ENCODE measurements around the gene MIEF2.
A peak's percentile ranks its signal among the peaks of the same experiment; 100 is the strongest.
"Not testable (repeated sequence)": the region's sequence is repeated elsewhere in the genome, so short reads cannot be mapped to it uniquely, and the experiment has no call there.

The MIEF2 gene

DNA sequence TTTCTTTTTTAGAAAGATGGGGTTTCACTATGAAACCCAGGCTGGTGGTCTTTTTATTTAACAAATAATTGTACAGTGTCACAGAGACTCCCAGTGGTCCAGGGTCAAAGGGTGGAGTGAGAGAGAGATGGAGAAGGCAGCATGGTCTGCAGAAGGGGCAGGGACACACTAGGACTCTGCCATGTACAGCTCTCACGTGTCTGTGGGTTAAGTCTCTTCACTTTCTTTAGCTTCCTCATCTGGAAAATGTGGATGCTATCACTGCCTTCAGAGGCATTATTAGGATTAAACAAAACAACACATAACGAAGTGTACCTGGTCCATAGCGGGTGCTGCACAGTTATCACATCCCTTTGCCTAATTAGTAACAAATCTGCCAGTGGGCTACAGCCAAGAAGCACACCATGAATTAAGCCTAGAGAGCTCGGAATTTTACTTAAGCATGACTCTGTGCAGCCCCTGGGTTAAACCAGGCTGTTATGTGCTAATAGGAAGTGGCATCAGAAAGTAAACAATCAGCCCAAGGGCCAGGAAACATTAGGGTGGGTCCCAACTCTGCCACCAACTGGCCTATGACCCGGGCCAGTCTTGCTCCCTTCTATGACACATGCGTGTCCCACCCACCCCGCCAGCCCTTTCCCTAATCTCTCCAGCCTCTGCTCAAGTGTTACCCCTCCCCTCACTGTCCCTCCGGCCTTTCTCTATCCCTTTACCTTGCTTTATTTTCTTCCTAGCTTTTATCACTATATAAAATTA lies 40.4 kb downstream of the MIEF2 start:
- no peak for DNase-seq

DNA sequence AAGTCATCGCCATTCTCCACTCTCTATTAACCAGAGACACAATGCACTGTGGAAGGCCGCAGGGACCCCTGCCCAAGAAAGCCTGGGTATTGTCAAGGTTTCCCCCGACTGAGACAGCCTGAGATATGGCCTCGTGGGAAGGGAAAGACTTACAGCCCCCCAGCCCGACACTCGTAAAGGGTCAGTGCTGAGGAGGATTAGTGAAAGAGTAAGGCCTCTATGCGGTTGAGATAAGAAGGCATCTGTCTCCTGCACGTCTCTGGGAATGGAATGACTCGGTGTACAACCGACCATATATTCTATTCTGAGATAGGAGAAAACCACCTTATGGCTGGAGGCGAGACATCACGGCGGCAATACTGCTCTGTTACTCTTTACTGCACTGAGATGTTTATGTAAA lies 42.7 kb downstream of the MIEF2 start:
- DNase-seq: not testable (repeated sequence)

DNA sequence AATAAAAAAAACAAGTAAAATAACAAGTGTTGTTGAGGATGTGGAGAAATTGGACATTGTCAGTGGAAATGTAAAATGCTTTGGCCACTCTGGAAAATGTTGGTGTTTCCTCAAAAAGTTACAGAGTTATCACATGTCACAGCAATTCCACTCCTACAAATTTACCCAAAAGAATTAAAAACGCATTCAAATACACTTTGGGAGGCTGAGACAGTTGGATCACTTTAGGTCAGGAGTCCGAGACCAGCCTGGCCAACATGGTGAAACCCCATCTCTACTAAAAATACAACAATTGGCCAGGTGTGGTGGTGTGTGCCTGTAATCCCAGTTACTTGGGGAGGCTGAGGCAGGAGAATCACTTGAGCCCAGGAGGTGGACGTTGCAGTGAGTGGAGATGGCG lies 48.7 kb downstream of the MIEF2 start:
- DNase-seq: no peak

DNA sequence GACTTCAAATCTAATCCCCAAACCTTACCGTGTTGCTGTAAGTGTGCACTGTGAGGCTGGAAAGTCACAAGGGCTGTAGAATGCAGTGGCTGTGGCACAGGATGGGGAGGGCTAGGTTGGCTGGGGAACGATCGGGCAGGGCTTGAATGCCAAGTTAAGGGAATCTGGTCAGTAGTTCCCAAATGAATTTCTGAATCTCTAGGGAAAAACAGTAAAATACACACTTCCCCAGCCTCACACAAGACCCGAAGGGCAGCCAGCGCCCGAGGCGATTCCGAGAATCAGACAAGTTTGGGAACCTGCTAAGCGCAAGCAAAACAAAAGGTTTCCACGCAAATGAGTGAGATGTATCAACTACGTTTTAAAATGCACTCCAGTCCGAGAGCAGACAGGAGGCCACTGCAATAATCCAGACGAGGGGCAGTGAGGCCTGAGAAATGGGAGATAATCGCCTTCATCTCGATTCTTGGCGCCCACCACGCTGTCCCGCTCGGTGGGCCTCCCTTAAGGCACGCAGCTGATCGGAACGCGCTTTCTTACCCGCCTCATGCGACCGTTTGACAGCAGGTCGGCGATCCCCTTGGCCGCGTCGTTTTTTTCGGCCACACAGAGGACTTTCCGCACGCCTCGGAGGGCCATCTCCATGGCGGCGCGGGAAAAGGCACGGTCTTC lies 53.7 kb downstream of the MIEF2 start:
- DNase-seq: no peak

DNA sequence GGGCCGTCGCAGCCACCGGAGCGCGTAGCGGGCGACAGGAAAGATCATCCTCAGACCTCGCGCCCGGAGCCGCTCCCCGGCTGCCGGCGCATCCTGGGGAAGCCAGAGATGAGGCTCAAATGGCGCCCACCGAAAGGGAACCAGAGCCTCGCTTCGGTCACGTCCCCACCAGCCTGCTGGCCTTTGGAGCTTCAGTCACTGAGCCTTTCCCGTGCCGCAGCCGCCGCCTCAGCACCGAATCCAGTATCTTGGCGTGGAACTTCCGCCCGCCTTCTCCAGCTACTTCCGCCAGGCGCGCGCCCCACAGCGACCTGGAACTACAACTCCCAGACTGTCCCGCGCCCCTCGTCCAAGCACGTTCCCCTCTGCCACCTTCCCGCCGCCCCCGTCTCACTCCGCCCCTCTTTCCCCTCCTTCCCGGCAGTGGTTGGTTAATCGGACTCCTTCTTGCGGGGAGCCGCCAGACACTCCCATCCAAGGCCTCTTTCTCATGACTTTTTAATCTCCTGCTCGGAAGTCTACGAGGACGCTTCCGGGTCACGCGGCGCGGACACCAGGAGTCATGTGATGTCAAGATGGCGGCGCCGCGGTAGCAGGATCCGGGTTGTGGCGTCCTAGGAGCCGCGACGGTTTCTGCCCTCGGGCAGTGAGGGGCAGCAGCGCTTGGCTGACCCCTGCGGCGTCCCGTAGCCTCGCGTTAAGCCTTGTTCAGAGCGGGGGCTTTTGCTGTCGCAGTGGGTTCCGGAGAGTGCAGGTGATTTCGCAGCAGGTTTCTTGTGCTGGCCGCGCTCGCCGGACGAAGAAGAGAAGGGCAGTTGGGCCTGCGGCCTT lies 54.5 kb downstream of the MIEF2 start, which contains the start of the genes SMCR8 and TOP3A:
TSS of gene SMCR8 (plus strand) at position 563 of the 831 bp plus-strand sequence. CDS start 497 bp downstream, outside the sequence.
TSS of gene TOP3A (minus strand) at position 264 of the 831 bp plus-strand sequence. CDS start at position 48, 216 bp downstream.
- DNase-seq: peak; percentile 99

DNA sequence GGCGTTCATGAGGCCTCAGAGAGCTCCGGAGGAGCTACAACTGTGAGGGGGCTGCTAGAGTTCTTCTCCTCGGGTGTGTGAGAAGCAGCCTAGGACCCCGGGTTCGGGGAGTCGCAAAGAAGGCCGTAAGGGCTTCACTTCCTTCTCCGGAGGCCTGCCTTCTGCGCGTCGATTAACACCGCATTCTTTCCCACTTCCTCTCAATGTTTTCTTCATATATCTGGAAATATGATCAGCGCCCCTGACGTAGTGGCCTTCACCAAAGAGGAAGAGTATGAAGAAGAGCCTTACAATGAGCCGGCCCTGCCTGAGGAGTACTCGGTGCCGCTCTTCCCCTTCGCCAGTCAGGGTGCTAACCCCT lies 55.1 kb downstream of the MIEF2 start:
- no peak for DNase-seq

DNA sequence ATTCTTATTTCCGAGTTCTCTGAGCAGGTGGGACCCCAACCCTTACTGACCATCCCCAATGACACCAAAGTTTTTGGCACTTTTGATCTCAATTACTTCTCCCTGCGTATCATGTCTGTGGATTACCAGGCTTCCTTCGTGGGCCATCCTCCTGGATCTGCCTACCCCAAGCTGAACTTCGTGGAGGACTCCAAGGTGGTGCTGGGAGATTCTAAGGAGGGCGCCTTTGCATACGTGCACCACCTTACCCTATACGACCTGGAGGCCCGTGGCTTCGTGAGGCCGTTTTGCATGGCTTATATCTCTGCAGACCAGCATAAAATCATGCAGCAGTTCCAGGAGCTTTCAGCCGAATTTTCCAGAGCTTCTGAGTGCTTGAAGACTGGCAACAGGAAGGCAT lies 55.5 kb downstream of the MIEF2 start:
- no peak for DNase-seq
